Measurements from ENCODE around the gene MICAL3. TPM values are rescaled to one million over a fixed set of nuclear protein-coding genes. Genes with fewer than 3 reads are reported as not detected.

MICAL3 gene
- polyA plus RNA-seq, 1 of the 3 experiments (the other 2 are of a cell fraction), result 83.1 TPM

- TF ChIP-seq CTCF (IDR thresholded peaks at IDR 0.05), result no peak
- no peak for TF ChIP-seq FOXJ3 (CRISPR knock-in tag; IDR thresholded peaks at IDR 0.05)
- TF ChIP-seq GATA2 (CRISPR knock-in tag; IDR thresholded peaks at IDR 0.05), result no peak
- no peak for TF ChIP-seq NFIC (IDR thresholded peaks at IDR 0.05; ENCODE audit: borderline replicate concordance)
Measured at GRCh38 chr22:17751596-17751995, 272.8 kb downstream of the MICAL3 start (continued).

GRCh38 chr22:17749605-17750395 lies 274.6 kb downstream of the MICAL3 start:
- no peaks in the 10 kb centered on the region for H3F3A ChIP-seq (replicated peaks; ENCODE audit: insufficient read depth)
- no peaks in the 10 kb centered on the region for H3K9me2 ChIP-seq
- no peak overlapping the region for H2AFZ ChIP-seq (ENCODE audit: low read depth)
- no peaks in the 10 kb centered on the region for H4K20me1 ChIP-seq (ENCODE audit: insufficient read depth)
- ChIA-PET POLR2A (no interaction called here), CTCF (interaction anchor here (2.1 to 2.5 kb wide), 2 partner anchors 23 to 326 kb away, joined by 7 to 9 read pairs; no protein-coding TSS in a partner anchor)
- no peaks in the 10 kb centered on the region for H3K36me3 ChIP-seq (replicated peaks in 1 of 2; ENCODE audit: control insufficient read depth in 1 of 2, insufficient read depth in 2 of 2, low read length in 1 of 2)
- H3K4me2 ChIP-seq, result no peak overlapping the region
- no peaks in the 10 kb centered on the region for H3K4me1 ChIP-seq (ENCODE audit: control insufficient read depth in 1 of 2, insufficient read depth in 2 of 2, low read depth in 1 of 2, low read length in 1 of 2)
- no peak for TF ChIP-seq RXRA (IDR thresholded peaks at IDR 0.05; ENCODE audit: borderline replicate concordance, low read depth)
- no peak for TF ChIP-seq MXI1 (IDR thresholded peaks at IDR 0.05; ENCODE audit: low read depth, low read length)
- no peak for TF ChIP-seq POLR2AphosphoS5 (IDR thresholded peaks at IDR 0.05; ENCODE audit: low read depth, low read length)
- no peak for TF ChIP-seq JUND (IDR thresholded peaks at IDR 0.05)
- TF ChIP-seq CHD2 (IDR thresholded peaks at IDR 0.05; ENCODE audit: low read length, partially characterized antibody), result no peak
- no peak for TF ChIP-seq GATA2 (CRISPR knock-in tag; IDR thresholded peaks at IDR 0.05)
- no peak for TF ChIP-seq TAF1 (IDR thresholded peaks at IDR 0.05; ENCODE audit: borderline replicate concordance, low read depth, low read length)
- no peak for TF ChIP-seq FOSL2 (IDR thresholded peaks at IDR 0.05; ENCODE audit: borderline replicate concordance, low read depth)
- TF ChIP-seq EP300 (IDR thresholded peaks at IDR 0.05; ENCODE audit: borderline replicate concordance in 1 of 2, low read depth in 1 of 2, low read length in 1 of 2), result no peak
- TF ChIP-seq RAD21 (IDR thresholded peaks at IDR 0.05; ENCODE audit: low read length), result no peak
- no peak for TF ChIP-seq ZBTB33 (IDR thresholded peaks at IDR 0.05; ENCODE audit: borderline replicate concordance, low read depth)
- no peak for TF ChIP-seq IRF3 (IDR thresholded peaks at IDR 0.05; ENCODE audit: low read depth, low read length)
- TF ChIP-seq TEAD4 (IDR thresholded peaks at IDR 0.05; ENCODE audit: borderline replicate concordance, insufficient read depth), result no peak
- no peaks in the 10 kb centered on the region for H3K27me3 ChIP-seq (ENCODE audit: insufficient read depth)
- no peak overlapping the region for H3K4me3 ChIP-seq (ENCODE audit: low read depth in 2 of 2, low read length in 1 of 2)
- peaks cover 6% of the 10 kb centered on the region; the same call in 1 of the 2 replicates for H3K79me2 ChIP-seq (ENCODE audit: insufficient read depth)
- H3K9ac ChIP-seq, result no peak overlapping the region
- 87% methylated on average over 17 of the region's 35 CpGs for WGBS (ENCODE audit: low lambda C conversion rate)
- no peak overlapping the region for H3K27ac ChIP-seq (ENCODE audit: low read depth in 2 of 2, low read length in 1 of 2)
- DNase-seq, result no peak
- H3K9me3 ChIP-seq, result no peaks in the 10 kb centered on the region
